Pulmonary artery endothelial cell (primary cell): ENCODE data around the gene MAP4K4. TPM values are rescaled to one million over a fixed set of nuclear protein-coding genes. Genes with fewer than 3 reads are reported as not detected.

Source experiments
- DNase-seq: peaks from one replicate; pipeline ENCODE4 v3.0.0-alpha.2; 2011; ENCODE audit warnings: low read depth, low spot score
- total RNA-seq: library from RNA; depleted of rRNA; stranded (reverse); fragments of >200 nt; gene quantifications from 2 replicates; pipeline ENCODE4 v1.2.3, GENCODE V29; 2014

The MAP4K4 gene
- total RNA-seq, 1 donor from 2014 or later: 480 TPM

GRCh38 chr2:101720732-101721131 lies 23.2 kb downstream of the MAP4K4 start:
- DNase-seq: no peak

DNA sequence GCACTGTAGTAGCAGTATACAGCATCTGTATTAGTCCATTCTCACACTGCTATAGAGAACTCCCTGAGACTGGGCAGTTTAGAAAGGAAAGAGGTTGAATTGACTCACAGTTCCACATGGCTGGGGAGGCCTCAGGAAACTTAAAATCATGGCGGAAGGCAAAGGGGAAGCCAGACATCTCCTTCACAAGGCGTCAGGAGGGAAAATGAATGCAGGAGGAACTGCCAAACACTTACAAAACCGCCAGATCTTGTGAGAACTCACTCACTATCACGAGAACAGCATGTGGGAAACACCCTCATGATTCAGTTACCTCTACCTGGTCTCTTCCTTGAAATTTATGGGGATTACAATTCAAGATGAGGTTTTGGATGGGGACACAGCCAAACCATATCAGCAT lies 25.4 kb downstream of the MAP4K4 start:
- DNase-seq: no peak

GRCh38 chr2:101723371-101724124 lies 26.0 kb downstream of the MAP4K4 start:
- no peak for DNase-seq

DNA sequence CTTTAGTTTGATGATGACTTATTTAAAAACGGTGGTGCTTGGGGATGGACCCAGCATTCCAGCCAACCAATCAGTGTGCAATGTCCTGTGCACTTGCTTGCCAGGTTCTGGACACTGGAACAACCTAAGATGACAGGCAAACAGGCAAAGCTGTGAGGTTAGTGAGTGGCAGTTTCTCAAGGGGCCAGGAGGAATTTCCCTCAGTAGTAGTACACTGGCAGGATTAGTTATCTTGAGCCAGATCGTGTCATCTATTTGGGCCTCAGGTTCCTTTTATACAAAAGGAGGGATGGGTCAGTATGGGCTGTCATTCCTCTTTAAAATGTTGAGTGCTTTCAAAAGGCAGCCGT lies 26.6 kb downstream of the MAP4K4 start:
- DNase-seq: no peak

GRCh38 chr2:101725038-101725437 lies 27.5 kb downstream of the MAP4K4 start:
- no peak for DNase-seq

DNA sequence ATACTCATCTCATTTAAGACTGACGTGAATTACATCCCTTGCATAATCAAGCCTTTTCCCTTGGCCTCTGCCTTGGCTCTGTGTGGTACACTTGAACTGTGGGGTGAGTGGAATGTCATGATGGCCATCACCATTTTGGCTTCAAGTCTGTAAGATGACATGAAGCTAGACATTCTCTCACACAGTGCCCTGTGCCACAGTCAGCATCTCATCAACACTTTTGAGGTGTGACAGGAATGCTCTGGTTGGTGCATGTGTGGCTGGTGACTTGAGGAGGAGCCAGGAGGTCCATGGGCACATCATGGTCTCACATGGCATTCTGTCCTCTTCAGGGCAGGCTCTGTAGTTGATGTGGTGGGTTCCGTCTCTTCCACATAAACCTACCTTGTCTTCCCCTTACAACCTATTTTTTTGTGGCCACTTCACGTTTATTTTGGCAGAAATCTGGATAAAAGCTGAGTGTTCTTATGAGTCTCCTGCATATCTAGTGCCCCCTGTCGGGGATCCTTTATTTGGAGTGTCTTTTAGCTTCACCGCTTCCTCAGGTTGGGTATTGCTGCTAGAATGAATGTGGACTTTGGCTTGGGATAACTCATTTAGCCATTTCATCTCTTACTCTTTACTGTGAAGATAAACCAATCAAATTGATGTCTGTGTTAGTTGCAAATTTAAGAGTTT lies 28.1 kb downstream of the MAP4K4 start:
- no peak for DNase-seq

GRCh38 chr2:101728865-101729264 lies 31.4 kb downstream of the MAP4K4 start:
- DNase-seq: no peak

GRCh38 chr2:101729521-101730190 lies 32.1 kb downstream of the MAP4K4 start:
- DNase-seq: no peak

DNA sequence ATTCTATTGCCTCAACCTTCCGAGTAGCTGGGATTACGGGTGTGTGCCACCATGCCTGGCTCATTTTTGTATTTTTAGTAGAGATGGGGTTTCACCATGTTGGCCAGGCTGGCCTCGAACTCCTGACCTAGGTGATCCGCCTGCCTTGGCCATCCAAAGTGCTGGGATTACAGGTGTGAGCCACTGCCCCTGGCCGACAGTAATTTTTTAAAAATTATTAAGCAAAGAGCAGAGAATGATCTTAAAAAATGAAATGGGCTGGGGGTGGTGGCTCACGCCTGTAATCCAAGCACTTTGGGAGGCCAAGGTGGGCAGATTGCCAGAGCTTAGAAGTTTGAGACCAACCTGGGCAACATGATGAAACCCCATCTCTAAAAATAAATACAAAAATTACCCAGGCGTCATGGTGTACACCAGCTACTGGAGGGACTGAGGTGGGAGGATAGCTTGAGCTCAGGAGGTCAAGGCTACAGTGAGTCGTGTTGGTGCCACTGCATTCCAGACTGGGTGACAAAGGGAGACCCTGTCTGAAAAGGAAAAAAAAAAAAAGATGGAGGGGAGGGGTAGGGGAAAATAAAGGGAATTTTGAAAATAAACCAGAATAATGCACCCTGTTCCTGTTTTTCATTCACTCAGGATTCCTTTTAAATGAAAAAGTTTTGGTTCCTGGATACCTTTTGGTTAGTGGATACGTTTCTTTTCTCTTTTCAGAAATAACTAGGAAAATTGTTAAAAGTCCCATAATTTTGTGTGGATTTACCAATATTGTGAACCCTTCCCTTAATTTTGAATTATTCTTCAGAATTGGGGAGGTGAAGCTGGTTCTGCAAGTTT lies 33.9 kb downstream of the MAP4K4 start:
- DNase-seq: no peak

GRCh38 chr2:101732199-101732598 lies 34.7 kb downstream of the MAP4K4 start:
- no peak for DNase-seq

DNA sequence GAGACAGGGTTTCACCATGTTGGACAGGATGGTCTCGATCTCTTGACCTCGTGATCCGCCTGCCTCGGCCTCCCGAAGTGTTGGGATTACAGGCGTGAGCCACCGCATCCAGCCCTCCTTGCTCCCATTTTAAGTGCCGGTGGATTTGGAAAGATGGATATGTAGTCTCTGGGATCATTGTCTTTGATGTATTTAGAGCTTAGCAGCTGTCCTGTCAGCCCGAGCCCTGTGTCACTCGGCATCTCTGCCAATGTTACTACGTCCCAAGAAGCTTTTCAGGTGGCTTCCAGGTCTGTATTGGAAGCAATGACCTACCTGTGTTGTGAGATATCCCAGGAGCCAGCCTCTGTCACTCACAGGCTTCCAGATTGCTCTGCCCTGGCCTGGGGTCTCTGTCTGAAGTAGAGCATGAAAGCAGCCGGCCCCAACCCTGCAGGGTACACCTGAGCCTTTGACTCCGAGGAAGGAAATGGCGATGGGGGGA lies 35.3 kb downstream of the MAP4K4 start:
- no peak for DNase-seq

DNA sequence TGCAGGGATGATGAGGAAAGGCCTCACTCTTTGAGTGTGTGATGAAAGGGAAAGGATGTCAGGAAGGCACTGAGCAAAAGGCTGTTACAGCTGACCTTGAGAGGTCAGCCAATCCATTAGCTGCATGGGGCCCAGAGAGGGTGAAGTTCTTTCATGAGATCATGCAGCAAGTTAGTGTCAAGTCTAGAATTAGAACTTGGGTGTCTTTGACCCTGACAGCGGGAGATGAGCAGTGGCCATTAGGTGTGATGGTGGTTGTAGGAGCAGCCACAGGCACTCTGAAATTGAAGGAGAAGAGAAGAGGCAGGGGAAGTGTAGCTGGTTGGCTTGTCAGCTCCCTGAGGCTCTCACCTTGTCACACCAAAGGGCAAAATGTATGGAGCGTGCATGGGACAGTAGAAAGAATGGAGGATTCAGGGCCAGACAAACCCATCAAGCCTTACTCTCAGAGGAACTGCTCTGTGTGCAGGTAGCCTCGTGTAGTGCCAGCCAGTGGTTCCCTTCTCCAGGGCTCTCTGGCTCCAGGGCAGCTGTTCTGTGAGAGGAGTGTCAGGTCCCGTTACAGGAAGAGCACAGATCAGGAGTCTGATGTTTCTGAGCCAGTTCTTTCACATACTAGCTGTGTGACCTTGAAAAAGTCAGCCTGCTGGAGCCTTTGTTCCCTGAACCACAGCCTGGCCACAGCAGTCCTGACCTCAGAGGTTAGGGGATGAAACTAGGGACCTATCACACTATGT lies 35.9 kb downstream of the MAP4K4 start:
- no peak for DNase-seq

DNA sequence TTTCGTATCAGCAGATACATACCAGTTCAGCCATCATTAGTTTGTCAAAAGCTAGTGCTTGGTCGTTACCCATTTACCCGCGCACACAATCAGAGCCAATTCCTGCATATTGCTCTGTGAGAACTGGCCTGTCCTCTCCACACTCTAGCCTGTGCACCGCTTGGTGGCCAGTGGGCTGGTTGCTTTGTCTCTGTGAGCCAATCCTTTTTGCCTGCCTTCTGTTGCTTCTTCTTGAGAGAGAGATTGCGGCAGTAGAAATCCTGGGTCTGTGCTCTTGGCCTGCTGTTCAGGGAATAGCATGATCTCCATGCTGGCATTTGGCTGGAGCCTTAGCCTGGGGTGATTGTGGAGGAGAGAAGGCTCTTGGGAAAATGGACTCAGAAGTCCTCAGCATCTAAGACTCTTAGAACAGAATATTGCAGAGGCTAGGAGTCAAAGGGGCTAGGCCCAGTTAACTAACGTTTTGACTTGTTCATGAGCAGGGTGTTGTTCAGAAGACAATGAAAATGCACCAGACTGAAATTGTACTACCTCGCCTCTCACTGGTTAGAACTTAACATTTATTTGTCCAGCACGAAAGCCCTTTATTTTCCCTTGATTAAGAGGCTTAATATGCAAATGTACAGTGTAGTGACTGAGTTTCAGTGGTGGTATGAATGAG lies 37.1 kb downstream of the MAP4K4 start:
- no peak for DNase-seq

GRCh38 chr2:101735166-101735533 lies 37.6 kb downstream of the MAP4K4 start:
- DNase-seq: no peak

DNA sequence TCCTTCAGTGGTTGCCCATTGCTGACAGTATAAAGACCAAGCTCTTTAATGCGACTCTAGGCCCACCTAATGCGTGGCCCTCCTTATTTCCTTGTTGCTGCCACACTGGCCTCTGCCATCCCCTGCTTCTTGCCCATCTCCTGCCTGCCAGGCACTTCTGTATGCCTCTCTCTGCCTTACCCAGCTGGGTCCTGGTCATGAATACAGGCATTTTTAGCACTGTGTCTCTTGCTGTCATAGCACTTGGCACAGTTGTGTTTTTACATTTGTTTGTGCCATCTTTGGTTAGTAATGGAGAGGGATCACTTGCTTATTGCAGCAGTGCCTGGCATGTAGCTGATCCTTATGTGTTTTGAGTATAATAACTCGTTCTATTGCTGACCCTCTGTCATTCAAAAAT lies 38.7 kb downstream of the MAP4K4 start:
- no peak for DNase-seq

DNA sequence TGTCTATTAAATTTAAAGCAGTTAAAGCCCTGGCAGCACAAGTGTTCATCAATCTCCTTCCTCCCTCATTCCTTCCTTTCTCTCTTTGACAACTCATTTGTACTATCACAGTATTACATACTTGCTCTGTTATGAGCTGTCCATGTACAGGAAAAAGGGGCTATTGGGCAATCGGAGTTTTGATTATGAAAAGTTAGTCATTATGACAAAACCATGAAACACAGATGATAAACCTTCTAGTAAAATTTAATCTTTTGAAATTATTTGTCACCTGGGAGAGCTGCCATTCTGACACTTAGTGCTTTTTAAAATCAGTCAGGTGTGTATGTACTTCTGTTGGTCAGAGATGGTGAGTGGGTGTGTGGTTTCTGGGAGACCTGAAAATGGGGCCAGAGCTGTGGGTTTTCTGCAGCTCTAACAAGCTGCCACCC lies 39.4 kb downstream of the MAP4K4 start:
- peak; percentile 43 for DNase-seq

GRCh38 chr2:101737478-101738255 lies 40.2 kb downstream of the MAP4K4 start:
- no peak for DNase-seq

- no peak for DNase-seq
Observed at GRCh38 chr2:101738649-101739048, 41.1 kb downstream of the MAP4K4 start.

DNA sequence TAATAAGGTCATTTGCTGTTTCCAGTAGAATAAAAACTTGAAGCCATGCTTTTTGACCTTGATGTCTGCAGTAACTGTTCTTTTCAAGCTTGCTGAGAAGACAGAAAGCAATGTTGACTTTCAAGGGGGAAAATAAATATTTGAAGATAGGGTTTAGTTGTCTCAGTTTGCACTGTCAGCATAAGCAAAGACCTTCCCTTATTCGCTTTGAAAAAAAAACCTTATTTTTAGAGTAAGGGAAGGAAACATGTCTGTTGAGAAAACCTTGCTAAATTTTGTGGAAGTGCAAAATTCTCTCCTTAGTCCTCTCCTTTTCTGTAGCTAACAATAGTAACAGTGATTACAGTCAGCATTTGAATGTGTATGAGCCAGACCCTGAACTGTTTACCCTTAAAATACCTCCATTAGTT lies 43.1 kb downstream of the MAP4K4 start:
- no peak for DNase-seq
